Motor neuron (in vitro differentiated cells): Measurements from ENCODE around the gene IFITM2. TPM values are rescaled to one million over a fixed set of nuclear protein-coding genes. Genes with fewer than 3 reads are reported as not detected.
"Not testable (repeated sequence)": the region's sequence is repeated elsewhere in the genome, so short reads cannot be mapped to it uniquely, and the experiment has no call there.

Experiments used
- ATAC-seq, 8 experiments: fragments of 200-7000 bp; cut with Tn5 transposase; replicated peaks in 6 of 8; 2 replicates each; pipeline ENCODE4 v1.8.0; 2021; ENCODE audit warnings: mild to moderate bottlenecking in 8 of 8, moderate library complexity in 8 of 8
- H3K27ac ChIP-seq, 2 donors: fragments of 250-450 bp; sonication (Bioruptor Pico); 2 replicates each; pipeline ENCODE4 v1.9.0; 2021; ENCODE audit warnings: antibody characterized with exemption in 2 of 2, mild to moderate bottlenecking in 2 of 2, moderate library complexity in 1 of 2
- H3K4me1 ChIP-seq, 2 donors: fragments of 250-450 bp; sonication (Bioruptor Pico); replicated peaks in 1 of 2; 2 replicates each; pipeline ENCODE4 v1.6.1; 2021; ENCODE audit warnings: antibody characterized with exemption in 2 of 2, mild to moderate bottlenecking in 2 of 2, moderate library complexity in 1 of 2
- H3K4me3 ChIP-seq, 5 donors: fragments of 250-450 bp; sonication (Bioruptor Pico); 2 replicates each; pipeline ENCODE4 v1.9.0; 2021; ENCODE audit warnings: antibody characterized with exemption in 5 of 5, mild to moderate bottlenecking in 5 of 5, moderate library complexity in 4 of 5
- WGBS, 10 experiments: fragments of 450-650 bp; shearing (Covaris generic); methylation state at CpG; one replicate each; pipeline ENCODE4 v1.0.0; 2022; 5-methylcytosine and 5-hydroxymethylcytosine counted together
- in situ Hi-C, 9 experiments: fragments of 400-800 bp; cut with MboI; loops; one replicate each; pipeline ENCODE4 v1.15.0; 2021; ENCODE audit warnings: low sequenced_read_pairs in 9 of 9, low pct_unique_long_range_greater_than_20kb in 2 of 9; ENCODE audit not compliant: unreplicated experiment in 9 of 9
- total RNA-seq, 8 experiments: library from RNA; unstranded; fragments of 300-600 nt; gene quantifications; 2 replicates each; pipeline versions ENCODE4 v1.2.3 to v1.2.4, GENCODE V29; 2022

The IFITM2 gene
- total RNA-seq, 8 experiments from 2014 or later, result 0.38 to 809 (median 64.6) TPM

DNA sequence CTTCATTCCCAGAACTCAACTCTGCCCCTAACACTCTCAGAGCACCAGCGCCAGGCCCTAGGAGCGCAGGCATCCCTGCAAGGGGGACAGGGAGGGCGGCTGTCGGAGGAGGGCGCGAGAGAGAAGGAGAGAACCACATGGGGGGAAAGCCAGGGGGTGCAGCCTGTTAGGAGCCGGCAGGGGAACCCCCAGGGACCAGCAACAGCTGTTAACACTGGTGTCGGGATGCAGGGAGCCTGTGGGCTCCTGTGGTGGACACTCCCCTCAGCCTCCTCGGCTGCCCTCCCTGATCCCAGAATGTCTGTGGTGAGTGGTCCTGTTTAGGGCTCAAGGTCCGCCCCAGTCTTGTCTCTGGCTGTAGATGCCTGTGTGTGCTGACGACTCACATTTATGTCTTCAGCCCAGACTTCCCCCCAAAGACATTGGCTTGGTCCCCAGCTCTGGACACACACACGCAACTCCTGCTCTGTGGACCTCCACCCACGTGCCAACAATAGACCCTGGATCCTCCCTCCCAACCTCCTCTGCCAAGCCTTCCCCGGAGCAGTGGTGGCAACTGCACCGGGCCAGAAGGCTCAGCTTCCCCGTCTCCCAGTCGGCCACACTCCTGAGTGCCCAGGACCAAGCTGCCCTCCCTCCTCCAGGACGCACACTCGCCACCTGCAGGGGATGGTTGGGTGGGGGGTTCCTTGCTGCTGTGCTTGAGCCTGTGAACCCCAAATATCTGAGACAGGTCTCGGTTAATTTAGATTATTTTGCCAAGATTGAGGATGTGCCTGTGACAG, 7.5 kb upstream of the IFITM2 start:
- peak in 6 of 8 experiments; percentile 11 to 48 (median 34) for ATAC-seq
- no peak overlapping the region for H3K27ac ChIP-seq
- 0 to 100% (median 58%) methylated on average over 1 to 10 of the region's 20 CpGs; no CpG with 5 or more reads in 3 of the 10 experiments for WGBS, 10 experiments
- H3K4me3 ChIP-seq, result no peak overlapping the region
- in situ Hi-C loops, result no loop called here
- H3K4me1 ChIP-seq, result peaks cover 2% of the 10 kb centered on the region in 2 donors

DNA sequence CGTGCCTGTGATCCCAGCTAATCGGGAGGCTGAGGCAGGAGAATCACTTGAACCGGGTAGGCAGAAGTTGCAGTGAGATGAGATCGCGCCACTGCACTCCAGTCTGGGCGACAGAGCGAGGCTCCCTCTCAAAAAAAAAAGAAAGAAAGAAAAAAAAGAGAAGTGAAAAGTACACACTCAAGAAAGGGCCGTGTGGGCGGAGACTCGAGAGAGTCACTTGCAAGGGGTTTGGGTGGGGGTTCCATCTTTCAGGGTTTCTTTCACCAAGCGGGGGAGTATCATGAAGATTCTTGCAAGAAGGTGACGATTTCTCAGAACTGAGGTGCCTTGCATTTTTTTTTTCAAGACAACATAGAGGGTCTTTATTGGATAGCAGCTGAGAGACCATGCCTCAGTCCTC, 4.3 kb upstream of the IFITM2 start:
- 90 to 100% (median 100%) methylated on average over 1 to 9 of the region's 12 CpGs; no CpG with 5 or more reads in 2 of the 10 experiments for WGBS, 10 experiments
- in situ Hi-C loops, result no loop called here

DNA sequence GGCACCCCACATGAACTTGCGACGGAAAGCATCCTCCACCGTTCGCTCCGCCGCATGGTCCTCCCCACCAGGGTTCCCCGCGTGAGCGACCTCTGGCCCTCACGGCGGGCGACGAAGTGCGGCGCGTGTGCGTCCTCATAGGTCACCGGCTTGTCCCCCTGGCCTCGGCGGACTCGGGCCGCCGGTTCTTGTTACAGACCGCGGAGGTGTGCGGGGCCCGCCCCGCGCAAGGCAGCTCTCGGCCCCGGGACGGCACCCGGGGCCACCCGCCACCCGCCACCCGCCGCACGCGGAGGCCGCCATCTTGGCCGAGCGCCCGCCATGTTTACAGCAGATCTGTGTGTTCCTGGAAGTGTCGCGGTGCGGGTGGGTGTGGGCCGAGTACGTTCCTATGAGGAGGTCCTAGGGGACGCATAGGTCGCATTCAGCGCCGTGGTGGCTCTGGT, 3.5 kb upstream of the IFITM2 start:
- WGBS, 10 experiments, result 90% methylated on average over 2 of the region's 52 CpGs; no CpG with 5 or more reads in 9 of the 10 experiments
- ATAC-seq, result no peak
- no peak overlapping the region for H3K4me3 ChIP-seq
- peaks cover 10 to 14% of the 10 kb centered on the region in 2 donors for H3K4me1 ChIP-seq
- no peak overlapping the region for H3K27ac ChIP-seq
- in situ Hi-C loops, result no loop called here

More for the DNA sequence above, 4.3 kb upstream of the IFITM2 start:
- ATAC-seq, result no peak
- H3K4me3 ChIP-seq, result no peak overlapping the region
- peaks cover 10 to 14% of the 10 kb centered on the region in 2 donors for H3K4me1 ChIP-seq
- H3K27ac ChIP-seq, result no peak overlapping the region

DNA sequence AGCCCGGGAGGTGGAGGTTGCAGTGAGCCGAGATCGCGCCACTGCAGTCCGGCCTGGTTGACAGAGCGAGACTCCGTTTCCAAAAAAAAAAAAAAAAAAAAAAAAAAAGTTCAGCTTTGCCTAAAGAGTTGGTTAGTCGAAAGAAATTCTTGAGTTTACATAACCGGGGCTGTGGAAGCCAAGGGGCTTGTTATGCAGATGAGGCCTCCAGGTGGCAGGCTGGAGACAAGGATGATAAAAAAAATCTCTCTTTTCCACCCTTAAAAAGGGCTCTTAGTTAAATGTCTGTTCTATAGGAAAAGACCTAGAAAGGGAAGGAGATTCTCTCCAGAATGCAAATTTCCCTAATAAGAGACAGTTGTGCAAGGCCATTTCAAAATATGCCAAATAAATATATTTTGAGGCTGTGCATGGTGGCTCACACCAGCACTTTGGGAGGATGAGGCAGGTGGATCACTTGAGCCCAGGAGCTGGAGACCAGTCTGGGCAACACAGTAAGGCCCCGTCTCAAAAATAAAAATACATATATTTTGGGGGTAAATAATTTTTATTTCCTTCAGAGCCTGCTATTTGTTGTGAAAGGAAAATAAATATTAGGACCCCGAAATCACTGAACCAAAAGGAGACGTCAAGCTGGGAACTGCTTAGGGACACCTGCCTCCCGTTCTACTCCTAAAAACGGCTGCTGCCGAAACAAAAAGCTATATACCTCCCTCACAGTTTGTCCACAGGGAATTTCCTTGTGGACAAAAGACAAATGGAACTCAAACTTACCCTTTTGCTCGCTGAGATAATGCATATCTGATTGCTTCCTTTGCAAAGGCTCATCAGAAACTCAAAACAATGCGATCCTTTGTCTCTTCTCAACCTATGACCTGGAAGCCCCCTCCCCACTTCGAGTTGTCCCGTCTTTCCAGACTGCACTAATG, 2.4 kb upstream of the IFITM2 start:
- in situ Hi-C loops, result no loop called here
- peak in 5 of 8 experiments; percentile 54 to 69 (median 55) for ATAC-seq
- H3K4me1 ChIP-seq, result peaks cover 21 to 25% of the 10 kb centered on the region in 2 donors
- 10 to 71% (median 25%) methylated on average over 2 to 17 of the region's 19 CpGs for WGBS, 10 experiments
- no peak overlapping the region for H3K27ac ChIP-seq
- H3K4me3 ChIP-seq, result no peak overlapping the region

DNA sequence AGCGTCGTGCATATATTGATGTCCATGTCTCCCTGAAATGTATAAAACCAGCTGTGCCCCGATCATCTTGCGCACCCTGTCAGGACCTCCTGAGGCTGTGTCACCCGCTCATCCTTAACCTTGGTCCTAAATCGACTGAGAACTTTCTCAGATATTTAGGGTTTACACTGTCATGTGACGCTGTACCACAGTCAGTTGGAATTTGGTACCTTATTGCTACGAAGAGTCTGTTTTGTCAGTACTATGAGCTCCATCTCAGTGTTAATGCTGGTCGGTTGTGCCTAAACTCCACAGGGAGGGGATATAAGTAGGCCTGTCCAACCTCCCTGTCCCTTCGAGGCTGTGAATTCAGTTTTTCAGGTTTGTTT, 1.8 kb upstream of the IFITM2 start:
- in situ Hi-C loops, result no loop called here
- H3K27ac ChIP-seq, result no peak overlapping the region
- WGBS, 10 experiments, result 46 to 100% (median 67%) methylated on average over 1 to 8 of the region's 10 CpGs
- H3K4me1 ChIP-seq, result peaks cover 21 to 25% of the 10 kb centered on the region in 2 donors
- H3K4me3 ChIP-seq, result no peak overlapping the region
- ATAC-seq, result no peak

DNA sequence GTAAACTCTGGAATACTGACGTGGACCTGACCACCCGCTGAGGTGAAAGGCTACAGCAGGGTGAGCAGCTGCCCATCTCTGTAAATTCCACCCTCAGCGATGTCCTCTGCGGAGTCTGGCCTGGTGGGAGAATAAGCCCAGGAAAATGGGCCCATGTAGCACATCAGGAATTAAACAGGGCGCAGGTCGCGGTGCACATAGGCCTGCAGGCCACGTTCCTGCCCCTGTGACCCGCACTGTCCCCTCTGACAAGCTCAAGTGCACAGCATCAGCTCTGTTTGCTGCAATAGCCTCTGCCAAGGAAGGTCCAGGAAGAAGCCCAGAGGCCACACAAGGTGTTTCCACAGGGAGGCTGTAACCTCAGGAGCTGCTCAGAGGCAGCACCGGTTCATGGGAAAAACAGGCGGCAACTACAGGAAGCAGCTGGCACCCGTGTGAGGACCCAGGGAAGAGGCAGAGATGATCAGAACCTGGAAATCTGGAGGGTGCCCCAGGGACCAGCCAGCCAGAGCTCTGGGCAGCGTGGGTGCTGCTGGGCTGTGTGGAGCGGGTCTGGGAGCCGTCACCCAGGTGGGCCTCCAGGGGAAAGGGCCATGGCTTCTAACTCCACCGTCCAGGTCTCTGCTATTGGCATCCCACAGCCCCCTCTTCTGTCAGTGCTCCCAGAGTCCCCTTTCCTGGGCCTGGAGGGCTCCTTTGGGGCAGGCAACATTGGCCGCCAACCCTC, 808 bp upstream of the IFITM2 start:
- no peak for ATAC-seq
- in situ Hi-C loops, result no loop called here
- Histone ChIP-seq H3K27ac (no peak overlapping the region), H3K4me1 (peaks cover 21 to 25% of the 10 kb centered on the region in 2 donors), H3K4me3 (no peak overlapping the region)
- 77 to 100% (median 92%) methylated on average over 1 to 9 of the region's 17 CpGs; no CpG with 5 or more reads in 4 of the 10 experiments for WGBS, 10 experiments

DNA sequence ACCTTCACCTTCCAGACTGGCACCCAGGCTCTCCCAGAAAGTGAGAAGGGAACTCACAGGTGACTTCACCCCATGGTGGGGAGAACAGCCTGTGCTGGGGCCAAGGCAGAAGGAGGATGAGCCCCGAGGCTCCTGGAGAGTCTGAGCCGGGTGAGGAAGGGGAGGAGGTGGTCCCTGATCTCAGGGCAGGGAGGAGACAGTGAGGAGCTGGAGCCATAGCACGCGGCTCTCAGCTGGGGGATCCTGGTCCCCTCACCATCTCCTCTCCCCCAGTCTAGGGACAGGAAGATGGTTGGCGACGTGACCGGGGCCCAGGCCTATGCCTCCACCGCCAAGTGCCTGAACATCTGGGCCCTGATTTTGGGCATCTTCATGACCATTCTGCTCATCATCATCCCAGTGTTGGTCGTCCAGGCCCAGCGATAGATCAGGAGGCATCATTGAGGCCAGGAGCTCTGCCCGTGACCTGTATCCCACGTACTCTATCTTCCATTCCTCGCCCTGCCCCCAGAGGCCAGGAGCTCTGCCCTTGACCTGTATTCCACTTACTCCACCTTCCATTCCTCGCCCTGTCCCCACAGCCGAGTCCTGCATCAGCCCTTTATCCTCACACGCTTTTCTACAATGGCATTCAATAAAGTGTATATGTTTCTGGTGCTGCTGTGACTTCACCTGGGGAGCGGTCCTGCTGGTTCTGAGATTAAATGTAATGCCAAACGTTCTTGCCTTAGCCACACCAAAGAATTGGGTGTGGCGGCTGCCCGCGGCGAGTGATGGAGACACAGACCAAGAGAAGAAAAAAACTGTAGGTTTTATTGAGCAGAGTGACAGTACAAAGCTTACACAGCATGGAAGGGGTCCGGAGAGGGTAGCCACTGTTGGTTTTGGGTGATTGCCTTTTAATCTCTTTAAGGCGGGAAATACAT, 1.4 kb downstream of the IFITM2 start:
- in situ Hi-C loops, H3K27ac ChIP-seq: not testable (repeated sequence)
- peak in 1 of 8 experiments; percentile 0 for ATAC-seq
- Histone ChIP-seq H3K4me3 (peak overlapping the region in 2 of 5 donors; percentile 8 to 37), H3K4me1 (peaks cover 21 to 33% of the 10 kb centered on the region in 2 donors)
- WGBS, 10 experiments, result 6 to 85% (median 72%) methylated on average over 1 to 15 of the region's 24 CpGs; no CpG with 5 or more reads in 1 of the 10 experiments

DNA sequence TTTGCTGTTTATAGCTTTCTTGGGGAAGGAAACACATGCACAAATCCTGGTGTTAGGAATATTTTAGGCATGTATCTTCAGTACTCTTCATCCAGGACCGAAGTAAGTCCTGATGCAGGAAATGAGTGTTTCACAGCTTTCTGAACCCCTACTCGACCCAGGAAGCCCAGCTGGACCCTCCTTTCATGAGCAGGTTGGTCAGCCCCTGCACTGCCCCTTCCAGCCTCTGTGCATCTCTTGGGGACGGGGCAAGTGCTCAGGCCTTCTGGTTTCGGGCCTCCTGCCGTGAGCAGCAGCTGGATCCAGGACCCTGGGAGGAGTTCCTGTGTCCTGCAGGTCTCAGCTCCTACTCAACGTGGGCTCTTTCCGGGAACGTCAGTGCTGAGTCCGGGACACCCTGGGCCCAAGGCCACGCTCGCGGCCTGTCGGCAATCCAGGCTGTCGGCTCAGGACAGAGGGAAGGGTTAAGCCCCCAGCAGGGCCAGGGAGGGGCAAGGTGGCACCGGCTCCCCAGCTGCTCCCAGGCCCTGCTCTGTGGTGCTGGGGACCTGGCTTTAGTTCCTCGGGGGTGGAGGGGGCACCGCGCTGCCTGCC, 2.5 kb downstream of the IFITM2 start:
- H3K27ac ChIP-seq, in situ Hi-C loops: not testable (repeated sequence)
- Histone ChIP-seq H3K4me3 (peak overlapping the region in 3 of 5 donors; percentile 15 to 37 (median 23)), H3K4me1 (peaks cover 20 to 32% of the 10 kb centered on the region in 2 donors)
- 30 to 50% methylated on average over 1 to 2 of the region's 18 CpGs; no CpG with 5 or more reads in 8 of the 10 experiments for WGBS, 10 experiments
- ATAC-seq, result peak in 5 of 8 experiments; percentile 5 to 31 (median 8)

DNA sequence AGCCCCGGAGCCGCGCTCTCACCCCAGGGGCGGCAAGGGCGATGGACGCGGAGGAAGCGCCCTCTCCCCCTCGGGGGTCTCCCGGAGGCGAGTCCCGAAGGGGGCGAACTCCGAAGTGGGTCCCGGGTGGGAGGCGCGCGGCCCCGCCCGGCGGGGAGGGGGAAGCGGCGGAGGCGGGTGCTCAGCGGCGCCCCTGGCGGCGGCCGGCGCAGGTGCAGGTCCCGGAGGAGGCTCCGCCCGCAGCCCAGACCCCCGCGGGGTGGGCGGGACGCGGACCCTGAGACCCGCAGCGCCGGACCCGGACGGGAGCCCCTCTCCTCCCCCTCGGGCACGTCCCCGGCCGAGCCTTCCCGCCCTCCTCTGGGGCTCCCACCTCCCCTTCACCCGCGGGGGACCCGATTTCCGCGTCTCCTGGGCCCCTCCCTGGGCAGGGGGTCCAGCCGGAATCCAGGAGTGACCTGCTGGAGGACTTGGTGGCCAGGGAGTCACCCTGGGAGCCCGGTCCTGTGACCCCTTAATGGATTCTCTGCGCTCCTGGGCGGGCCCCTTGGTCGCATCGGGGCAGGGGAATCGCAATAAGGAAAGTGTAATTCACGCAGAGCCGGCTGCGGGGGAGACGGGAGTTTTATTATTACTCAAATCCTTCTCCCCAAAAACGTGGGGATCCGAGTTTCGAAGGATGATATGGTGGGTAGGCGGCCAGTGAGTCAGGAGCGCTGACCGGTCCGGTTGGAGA, 3.6 kb downstream of the IFITM2 start:
- in situ Hi-C loops, H3K4me3 ChIP-seq, H3K27ac ChIP-seq: not testable (repeated sequence)
- H3K4me1 ChIP-seq, result peaks cover 11 to 22% of the 10 kb centered on the region in 2 donors
- WGBS, 10 experiments, result no CpG with 5 or more reads among the region's 71 CpGs
- peak; percentile 2 to 81 (median 70) for ATAC-seq

DNA sequence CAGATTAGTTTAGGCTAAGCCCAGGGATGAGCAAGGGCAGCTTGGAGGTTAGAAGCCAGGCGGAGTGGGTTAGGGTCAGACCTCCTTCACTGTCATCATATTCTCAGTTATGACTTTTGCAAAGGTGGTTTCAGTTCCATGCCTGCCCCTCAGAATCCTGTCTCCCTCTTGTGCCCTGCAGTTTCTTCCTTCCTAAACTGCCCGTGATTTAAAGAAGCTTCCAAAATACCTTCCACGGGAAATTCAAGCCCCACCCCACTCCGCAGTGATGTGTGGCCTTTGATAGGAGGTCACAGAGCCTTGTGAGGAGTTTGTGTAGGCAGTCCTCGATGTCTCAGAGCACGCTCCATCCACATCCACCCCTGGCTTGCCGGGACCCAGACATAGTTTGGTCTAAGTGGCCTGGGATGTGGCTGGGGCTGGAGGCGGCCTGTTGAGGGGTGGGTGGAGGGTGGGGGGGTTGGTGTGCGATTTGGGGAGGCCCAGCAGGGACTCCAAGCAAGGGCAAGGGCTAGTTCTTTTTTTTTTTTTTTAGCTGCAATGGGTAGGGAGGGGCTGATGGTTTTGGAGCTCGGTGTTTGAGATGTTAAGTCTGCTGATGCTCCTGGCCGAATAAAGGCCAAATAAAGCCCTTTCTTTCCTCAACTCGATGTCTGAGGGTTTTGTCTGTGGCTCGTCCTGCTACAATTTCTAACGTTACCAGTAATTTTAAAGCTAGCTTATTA, 4.6 kb downstream of the IFITM2 start:
- Histone ChIP-seq H3K4me1 (peaks cover 13 to 22% of the 10 kb centered on the region in 2 donors), H3K4me3 (no peak overlapping the region), H3K27ac (no peak overlapping the region)
- WGBS, 10 experiments, result 32 to 100% (median 69%) methylated on average over 1 to 10 of the region's 14 CpGs; no CpG with 5 or more reads in 1 of the 10 experiments
- peak in 2 of 8 experiments; percentile 0 to 1 for ATAC-seq
- in situ Hi-C loops, result no loop called here
